ENCODE results near the gene MMP2.

Gene MMP2

GRCh38 chr16:55452996-55453395 is 26.0 kb upstream of the MMP2 start:
- TF ChIP-seq CTCF (IDR thresholded peaks at IDR 0.05; ENCODE audit: insufficient read depth, low read length, missing control alignments) = no peak
- no peak overlapping the region for H3K4me3 ChIP-seq (ENCODE audit: low read depth, low read length)
- CTCF ChIA-PET = interaction anchor here (1.5 to 2.6 kb wide), 3 partner anchors 8 to 88 kb away, joined by 3 to 10 read pairs (median 3); no protein-coding TSS in a partner anchor
- POLR2A ChIA-PET = no interaction called here
- DNase-seq (ENCODE audit: low read depth, low spot score) = no peak

DNA sequence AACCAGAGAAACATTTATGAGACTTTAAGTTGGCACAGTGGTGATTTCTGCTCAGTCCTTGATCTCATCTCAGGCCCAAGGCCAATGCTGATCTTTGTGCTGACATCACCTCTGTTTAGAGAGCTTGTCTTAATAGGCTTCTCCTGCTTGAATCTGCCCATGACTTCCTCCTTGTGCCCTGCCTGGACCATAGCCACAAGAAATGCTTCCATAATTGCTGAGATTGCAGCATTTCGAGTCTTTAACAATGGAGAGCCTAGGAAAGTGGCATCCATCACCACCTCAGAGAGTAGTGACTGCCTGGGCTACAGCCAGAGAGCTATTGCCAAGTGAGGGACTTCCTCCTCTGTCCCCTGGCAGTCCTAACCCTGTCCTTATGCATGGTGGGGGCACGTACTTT is 25.1 kb upstream of the MMP2 start:
- ChIA-PET POLR2A (no interaction called here), CTCF (interaction anchor here (1.6 to 2.6 kb wide), 2 partner anchors 11 to 259 kb away, joined by 3 to 10 read pairs; no protein-coding TSS in a partner anchor)
- H3K4me3 ChIP-seq (ENCODE audit: low read depth, low read length) = no peak overlapping the region
- no peak for DNase-seq (ENCODE audit: low read depth, low spot score)
- no peak for TF ChIP-seq CTCF (IDR thresholded peaks at IDR 0.05; ENCODE audit: insufficient read depth, low read length, missing control alignments)

DNA sequence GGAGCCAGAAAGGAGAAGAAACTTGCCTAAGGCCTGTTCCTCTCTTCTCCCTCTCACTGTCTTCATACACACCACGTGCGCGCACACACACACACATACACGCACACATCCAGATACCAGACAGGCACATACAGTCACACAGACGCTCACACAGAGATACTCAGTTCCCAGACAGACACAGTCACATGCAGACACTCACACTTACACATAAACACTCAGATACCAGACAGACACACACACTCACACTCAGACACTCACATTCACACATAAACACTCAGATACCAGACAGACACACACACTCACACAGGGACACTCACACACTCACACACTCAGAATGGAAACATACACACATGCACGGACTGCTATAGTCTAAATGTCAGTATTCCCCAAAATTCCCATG is 24.1 kb upstream of the MMP2 start:
- DNase-seq (ENCODE audit: low read depth, low spot score) = no peak
- no peak overlapping the region for H3K4me3 ChIP-seq (ENCODE audit: low read depth, low read length)
- CTCF ChIA-PET = interaction anchor here (1.6 to 2.7 kb wide), 2 partner anchors 11 to 258 kb away, joined by 3 to 25 read pairs; no protein-coding TSS in a partner anchor
- POLR2A ChIA-PET = no interaction called here
- no peak for TF ChIP-seq CTCF (IDR thresholded peaks at IDR 0.05; ENCODE audit: insufficient read depth, low read length, missing control alignments)

GRCh38 chr16:55462241-55462640 is 16.8 kb upstream of the MMP2 start:
- no peak for TF ChIP-seq CTCF (IDR thresholded peaks at IDR 0.05; ENCODE audit: insufficient read depth, low read length, missing control alignments)
- ChIA-PET CTCF (interaction anchor here (1.6 to 18.5 kb wide), 3 partner anchors 85 to 380 kb away, joined by 3 to 919 read pairs (median 232); no protein-coding TSS in a partner anchor), POLR2A (no interaction called here)
- H3K4me3 ChIP-seq (ENCODE audit: low read depth, low read length) = no peak overlapping the region
- no peak for DNase-seq (ENCODE audit: low read depth, low spot score)

DNA sequence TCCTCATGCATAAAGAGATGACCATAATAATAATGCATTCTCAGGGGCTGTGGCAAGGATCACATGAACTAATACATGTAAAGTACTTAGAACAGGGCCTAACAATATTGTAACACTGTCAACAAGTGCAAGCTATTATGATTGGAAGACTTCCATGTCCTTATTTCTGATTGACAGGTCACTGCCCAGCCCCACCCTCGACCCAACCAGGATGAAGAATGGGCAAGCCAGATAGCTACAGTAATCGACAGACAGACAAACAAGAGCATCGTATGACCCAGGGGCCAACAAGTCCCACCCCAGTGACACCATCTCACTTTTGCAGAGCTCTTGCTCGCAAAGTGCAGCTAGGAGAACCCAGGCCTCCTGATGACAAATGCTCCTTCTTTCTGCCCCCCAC is 14.6 kb upstream of the MMP2 start:
- CTCF ChIA-PET = interaction anchor here (0.5 to 18.5 kb wide), 64 partner anchors 8 to 1691 kb away, joined by 3 to 919 read pairs (median 5); partner anchors contain the start of gene CAPNS2
- H3K4me3 ChIP-seq (ENCODE audit: low read depth, low read length) = no peak overlapping the region
- no peak for TF ChIP-seq CTCF (IDR thresholded peaks at IDR 0.05; ENCODE audit: insufficient read depth, low read length, missing control alignments)
- POLR2A ChIA-PET = interaction anchor here (0.6 kb wide), 1 partner anchor 1634 kb away, joined by 3 read pairs; no protein-coding TSS in a partner anchor
- DNase-seq (ENCODE audit: low read depth, low spot score) = no peak

GRCh38 chr16:55465077-55465896 is 13.7 kb upstream of the MMP2 start:
- peak; percentile 97 for TF ChIP-seq CTCF (IDR thresholded peaks at IDR 0.05; ENCODE audit: insufficient read depth, low read length, missing control alignments)
- DNase-seq (ENCODE audit: low read depth, low spot score) = no peak
- no peak overlapping the region for H3K4me3 ChIP-seq (ENCODE audit: low read depth, low read length)
- ChIA-PET CTCF (interaction anchor here (0.5 to 18.5 kb wide), 75 partner anchors 9 to 1691 kb away, joined by 3 to 919 read pairs (median 4); partner anchors contain the start of gene CAPNS2), POLR2A (interaction anchor here (0.6 kb wide), 1 partner anchor 1635 kb away, joined by 3 read pairs; no protein-coding TSS in a partner anchor)
